ENCODE data around the gene CIDEB. TPM values are rescaled to one million over a fixed set of nuclear protein-coding genes. Genes with fewer than 3 reads are reported as not detected.
"Not testable (repeated sequence)": the region's sequence is repeated elsewhere in the genome, so short reads cannot be mapped to it uniquely, and the experiment has no call there.

Gene CIDEB, protein sequence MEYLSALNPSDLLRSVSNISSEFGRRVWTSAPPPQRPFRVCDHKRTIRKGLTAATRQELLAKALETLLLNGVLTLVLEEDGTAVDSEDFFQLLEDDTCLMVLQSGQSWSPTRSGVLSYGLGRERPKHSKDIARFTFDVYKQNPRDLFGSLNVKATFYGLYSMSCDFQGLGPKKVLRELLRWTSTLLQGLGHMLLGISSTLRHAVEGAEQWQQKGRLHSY
- 17.3 TPM for total RNA-seq

DNA sequence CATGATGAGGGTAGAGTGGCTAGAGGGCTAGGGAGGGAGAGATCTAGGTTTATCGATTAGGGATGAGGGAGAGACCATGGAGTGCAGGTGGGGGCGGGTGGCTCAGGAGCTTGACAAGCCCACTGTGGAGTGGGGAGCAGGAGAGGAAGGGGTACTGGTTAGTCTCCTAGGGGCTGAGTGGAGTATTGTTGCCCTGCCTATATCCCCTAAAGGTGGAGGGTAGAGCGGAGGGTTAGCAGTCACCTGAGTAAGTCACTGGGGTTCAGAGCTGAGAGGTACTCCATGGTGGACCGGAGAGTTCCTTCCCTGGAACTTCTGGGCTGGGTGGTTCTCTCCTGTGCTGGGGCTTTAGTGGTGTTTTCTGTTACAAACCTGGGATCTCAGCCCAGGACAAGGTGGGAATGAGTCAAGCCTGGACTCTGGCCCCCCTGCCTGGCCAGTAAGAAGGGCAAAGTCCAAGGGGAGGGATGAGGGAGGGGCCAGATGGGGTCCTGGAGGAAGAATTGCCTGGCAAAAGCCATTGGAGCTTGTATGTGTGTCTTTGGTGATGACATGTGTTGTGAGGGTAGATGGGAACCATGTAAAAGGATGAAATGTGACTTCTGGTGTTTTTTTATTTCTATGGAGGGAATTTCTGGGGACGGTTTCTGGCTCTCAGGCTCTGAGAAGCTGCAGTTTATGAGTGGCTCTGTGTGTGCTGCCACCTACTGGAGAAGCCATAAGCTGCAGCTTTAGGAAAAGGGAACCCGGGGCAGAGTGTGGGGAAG, at the start of gene CIDEB:
TSS of gene CIDEB (minus strand) at position 403 of the 767 bp plus-strand sequence. CDS start at position 284, 119 bp downstream.
- DNase-seq (ENCODE audit: low spot score) (peak; percentile 75), ATAC-seq (peak; percentile 51)
- intact Hi-C loops (cut with DNase I), result no loop called here

DNA sequence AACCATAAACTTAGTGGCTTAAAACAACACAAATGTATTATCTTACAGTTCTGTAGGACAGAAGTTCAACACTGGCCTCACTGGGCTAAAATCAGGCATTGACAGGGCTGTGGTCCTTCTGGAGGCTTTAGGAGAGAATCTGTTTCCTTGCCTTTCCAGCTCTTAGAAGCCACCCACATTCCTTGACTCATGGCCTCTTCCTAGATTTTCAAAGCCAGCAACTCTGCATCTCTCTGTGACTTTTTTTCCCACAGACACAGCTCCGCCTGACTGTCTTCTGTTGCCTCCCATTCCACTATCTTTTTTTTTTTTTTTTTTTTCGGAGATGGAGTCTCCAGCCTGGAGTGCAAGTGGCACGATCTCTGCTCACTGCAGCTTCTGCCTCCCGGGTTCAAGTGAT, 48.4 kb upstream of the CIDEB start:
- ATAC-seq (no peak), DNase-seq (ENCODE audit: low spot score) (no peak)
- intact Hi-C loops (cut with DNase I), result no loop called here

DNA sequence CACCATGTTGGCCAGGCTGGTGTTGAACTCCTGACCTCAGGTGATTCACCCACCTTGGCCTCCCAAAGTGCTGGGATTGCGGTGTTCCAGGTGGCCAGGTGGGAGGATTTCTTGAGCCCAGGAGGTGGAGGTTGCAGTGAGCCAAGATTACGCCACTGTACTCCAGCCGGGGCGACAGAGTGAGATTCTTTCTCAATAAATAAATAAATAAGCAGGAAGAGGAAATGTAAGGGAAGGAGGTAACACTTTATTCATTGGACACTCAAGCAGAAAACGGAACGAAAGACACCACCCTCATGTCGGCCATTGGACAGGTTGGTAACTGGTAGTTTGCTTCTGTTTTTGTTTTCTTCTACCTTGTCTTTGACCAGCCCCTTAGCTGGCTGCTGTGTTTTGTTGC, 47.2 kb upstream of the CIDEB start:
- no peak for ATAC-seq
- intact Hi-C loops (cut with DNase I), result no loop called here
- DNase-seq (ENCODE audit: low spot score), result no peak

DNA sequence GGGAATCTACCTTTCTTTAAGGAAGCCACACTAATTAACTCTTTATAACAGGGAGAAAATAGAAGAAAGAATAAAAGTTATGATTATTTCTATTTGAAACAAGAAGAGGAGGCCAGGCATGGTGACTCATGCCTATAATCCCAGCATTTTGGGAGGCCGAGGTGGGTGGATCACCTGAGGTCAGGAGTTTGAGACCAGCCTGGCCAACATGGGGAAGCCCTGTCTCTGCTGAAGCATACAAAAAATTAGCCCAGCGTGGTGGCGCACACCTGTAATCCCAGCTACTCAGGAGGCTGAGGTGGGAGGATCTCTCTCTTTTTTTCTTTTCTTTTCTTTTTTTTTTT, 46.7 kb upstream of the CIDEB start:
- DNase-seq (ENCODE audit: low spot score); intact Hi-C loops (cut with DNase I); ATAC-seq: not testable (repeated sequence)

DNA sequence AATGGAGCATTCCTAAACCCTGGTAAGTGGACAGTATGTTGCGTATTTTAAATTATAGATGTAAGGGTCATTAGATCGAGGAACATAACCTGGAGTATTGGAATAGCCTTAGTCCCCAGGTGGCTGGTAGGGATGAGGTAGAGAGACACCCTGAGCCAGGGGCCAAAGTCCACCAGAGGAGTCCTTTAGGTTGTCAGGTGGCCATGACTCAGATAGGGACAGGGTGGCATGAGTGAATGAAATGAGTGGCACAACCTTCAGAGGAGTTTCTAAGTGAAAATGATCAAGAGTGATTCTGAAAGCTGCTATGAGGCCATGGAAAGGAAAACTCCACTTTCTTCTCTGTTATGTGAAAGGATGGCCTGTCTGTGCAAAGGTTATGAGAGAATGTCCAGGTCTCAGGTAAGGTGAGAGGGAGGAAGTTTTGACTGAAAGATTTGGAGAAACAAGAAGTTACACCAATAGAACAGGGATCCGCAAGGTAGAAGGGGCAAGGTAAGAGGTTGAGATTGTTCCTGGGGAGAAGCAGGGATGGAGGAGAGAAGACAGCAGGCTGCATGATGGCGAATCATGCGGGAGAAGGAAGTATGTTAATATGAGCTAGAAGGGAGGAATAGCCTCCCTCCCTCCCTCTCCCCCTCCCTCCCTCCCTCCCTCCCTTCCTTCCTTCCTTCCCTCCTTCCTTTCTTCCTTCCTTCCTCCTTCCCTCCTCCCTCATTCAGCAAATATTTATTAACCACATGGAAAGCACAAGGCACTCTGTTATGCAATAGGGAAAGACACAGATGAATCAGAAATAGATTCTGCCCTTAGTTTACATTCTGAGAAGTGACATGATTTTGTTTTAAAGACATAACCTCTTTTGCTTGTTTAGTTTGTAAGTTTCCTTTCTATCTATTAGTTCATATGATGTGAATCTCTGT, 46.0 kb upstream of the CIDEB start:
- DNase-seq (ENCODE audit: low spot score) (no peak), ATAC-seq (peak; percentile 76)
- intact Hi-C loops (cut with DNase I), result no loop called here

DNA sequence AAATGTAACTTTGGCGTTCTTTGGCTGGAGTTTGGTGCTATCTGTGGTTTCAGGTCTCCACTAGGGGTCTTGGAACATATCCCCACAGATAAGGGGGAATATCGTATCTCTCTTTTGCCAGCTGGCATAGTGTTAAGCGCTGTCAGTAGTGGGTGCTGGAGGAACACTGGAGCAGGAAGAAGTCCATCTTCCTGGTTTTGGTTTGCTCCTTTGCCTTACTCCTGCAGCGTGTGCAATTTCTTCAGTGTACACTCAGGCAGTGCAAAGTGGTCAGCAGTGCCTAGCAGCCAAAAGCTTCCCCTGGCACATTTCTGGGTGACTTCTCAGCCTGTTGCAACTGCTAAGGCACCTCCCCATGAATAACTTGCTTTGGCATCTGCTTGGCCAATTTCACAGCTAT, 43.7 kb upstream of the CIDEB start:
- DNase-seq (ENCODE audit: low spot score) (no peak), ATAC-seq (peak; percentile 54)
- intact Hi-C loops (cut with DNase I), result no loop called here

DNA sequence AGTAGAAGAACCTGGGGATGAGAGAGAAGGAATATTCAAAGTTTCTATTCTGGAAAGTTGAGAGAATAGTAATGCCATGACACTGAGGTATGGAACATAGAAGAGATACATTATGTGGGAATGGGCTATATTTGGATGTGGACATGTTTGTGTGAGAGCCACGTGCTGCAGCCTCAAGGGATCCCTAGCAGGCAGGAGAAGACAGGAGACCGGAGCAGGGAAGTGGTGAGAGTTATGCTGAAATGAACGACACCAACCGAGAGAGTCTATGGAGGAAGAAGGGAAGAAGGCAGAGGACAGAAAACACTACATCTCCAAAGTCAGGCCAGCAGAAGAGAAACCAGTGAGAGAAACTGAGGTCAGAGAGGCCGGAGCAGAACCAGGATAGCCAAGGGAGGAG, 42.0 kb upstream of the CIDEB start:
- ATAC-seq (no peak), DNase-seq (ENCODE audit: low spot score) (no peak)
- intact Hi-C loops (cut with DNase I), result no loop called here

DNA sequence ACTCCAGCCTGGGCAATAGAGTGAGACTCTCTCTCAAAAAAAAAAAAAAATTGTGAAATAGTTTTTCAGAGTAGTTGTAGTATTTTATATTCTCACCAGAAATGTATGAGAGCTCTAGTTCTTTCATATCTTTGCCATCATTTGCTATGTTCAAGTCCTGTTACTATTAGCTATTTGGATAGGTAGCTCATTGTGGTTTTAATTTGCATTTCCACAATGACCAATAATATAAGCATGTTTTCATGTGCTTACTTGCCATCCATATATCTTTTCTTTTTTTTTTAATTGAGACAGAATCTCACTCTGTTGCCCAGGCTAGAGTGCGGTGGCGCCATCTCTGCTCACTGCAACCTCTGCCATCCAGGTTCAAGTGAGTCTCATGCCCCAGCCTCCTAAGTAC, 40.4 kb upstream of the CIDEB start:
- ATAC-seq, result no peak
- intact Hi-C loops (cut with DNase I), result no loop called here
- DNase-seq (ENCODE audit: low spot score), result no peak

DNA sequence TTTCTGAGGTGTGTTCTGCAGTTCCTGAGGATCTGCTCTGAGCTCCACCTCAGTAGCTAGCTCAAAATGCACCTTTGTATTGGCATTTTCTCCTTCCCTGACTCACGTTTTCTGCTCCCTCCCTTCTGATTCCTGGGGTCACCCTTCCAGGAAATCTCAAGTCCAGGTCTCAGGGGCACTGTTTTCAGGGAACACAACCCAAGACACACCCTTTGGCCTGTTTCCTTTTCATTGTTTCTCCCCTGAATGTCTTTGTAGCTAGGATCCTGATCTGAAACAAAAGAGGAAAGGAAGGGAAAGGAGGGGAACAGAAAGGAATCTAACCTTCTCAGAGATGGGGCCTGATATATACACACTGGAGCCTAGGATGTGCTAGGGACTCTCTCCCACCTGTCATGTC, 39.4 kb upstream of the CIDEB start:
- DNase-seq (ENCODE audit: low spot score) (no peak), ATAC-seq (no peak)
- intact Hi-C loops (cut with DNase I), result no loop called here

DNA sequence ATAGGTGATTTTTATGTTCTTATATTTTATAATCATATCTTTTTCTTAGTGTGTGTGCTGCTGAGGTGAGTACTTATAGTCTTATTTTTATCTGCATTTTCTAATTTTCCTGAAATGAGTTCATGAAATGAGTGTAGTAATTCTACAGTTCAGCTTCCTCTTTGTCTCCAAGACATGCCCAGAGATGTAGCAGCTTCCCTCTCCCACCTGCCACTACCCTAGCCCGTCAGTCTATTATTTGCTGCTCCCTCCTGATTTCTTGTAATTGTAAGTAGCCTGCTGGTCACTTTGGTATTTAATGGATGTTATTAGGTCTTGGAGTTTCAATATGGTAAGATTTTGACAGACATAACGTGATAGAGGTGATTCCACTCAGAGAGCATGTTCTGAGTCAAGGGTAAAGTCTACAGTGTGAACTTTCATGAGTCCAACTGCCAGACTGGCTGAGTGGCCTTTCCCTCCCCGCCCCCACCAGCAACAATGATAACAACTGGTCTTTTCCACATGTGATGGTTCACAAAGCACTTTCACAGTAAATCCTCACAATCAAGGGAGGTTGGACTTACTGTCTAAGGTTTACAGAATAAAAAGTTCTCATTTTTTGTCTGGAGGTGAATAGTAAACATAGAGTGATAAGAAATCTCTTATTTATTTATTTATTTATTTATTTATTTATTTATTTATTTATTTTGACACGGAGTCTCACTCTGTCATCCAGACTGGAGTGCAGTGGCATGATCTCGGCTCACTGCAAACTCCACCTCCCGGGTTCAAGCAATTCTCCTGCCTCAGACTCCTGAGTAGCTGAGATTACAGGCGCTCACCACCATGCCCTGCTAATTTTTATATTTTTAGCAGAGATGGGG, 36.3 kb upstream of the CIDEB start:
- intact Hi-C loops (cut with DNase I), result no loop called here
- ATAC-seq, result no peak
- DNase-seq (ENCODE audit: low spot score), result no peak

DNA sequence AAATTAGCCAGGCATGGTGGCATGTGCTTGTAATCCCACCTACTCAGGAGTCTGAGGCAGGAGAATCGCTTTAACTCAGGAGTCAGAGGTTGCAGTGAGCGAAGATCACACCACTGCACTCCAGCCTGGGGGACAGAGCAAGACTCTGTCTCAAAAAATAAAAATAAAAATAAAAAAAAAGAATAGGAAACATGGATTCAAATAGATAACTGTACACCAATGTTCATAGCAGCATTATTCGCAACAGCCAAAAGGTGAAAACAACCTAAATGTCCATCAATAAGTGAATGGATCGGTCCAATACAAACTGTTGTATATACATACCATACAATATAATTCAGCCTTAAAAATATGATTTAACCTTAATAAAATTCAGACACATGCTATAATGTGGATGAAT, 35.1 kb upstream of the CIDEB start:
- DNase-seq (ENCODE audit: low spot score) (no peak), ATAC-seq (no peak)

DNA sequence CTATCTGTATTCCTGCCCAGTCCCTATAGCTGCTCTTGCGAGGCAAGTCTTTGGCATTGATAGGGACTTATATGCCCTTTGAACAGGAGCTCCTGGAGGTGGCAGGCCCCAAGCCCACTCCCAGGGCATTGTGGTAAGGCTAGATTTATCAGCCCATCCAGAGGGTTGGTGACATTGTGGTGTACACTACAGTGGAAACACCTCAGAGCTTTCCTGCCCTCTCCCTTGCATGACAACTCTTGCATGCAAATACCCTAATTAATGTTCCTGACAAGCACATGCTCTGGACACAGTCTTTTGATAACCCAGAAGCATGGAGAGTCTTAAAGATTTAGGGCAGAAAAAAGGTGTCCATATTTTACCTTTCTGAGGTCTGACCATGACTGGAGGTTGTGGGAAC, 32.8 kb upstream of the CIDEB start:
- ATAC-seq, result no peak
- intact Hi-C loops (cut with DNase I), result no loop called here

More for the DNA sequence above, 35.1 kb upstream of the CIDEB start:
- intact Hi-C loops (cut with DNase I), result no loop called here

DNA sequence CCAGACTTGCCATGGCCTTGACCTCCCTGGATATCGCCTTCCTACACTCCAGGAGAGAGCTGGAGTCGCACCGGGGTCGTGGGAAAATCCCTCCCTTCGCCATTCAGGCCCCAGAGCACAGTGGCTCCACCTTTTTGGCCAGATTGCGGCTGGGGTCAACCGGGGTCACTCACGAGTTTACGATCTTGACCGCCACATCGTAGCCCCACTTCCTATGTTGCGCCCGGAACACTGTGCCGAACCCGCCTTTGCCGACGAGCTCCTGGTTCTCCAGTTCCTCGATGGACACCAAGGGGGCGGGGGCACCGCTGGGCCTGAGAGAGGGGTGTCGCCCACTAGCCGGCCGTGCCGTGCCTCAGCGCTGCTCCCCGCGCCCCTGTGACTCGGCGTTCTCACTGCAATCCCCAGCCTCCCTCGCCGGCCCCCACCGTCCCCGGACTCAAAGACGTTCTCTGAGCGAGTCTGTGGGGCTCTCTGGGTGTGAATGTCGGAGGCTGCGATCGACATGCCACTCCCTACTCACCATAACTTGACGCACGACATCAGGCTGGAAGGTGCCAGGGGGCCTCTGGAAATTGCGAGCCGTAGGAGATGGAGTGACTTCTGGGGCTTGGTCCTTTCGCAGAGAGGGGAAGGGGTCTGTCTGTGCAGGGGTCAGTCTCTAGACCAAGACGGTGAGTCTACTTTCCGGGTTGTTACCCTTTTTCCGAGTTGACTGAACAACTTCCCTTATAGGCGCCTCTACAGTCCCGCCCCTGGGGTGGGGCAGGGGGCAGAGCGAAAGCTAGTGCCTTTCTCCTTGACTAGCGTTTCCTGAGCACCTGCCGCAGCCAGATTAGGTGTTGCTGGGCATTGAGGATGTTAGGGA, 31.7 kb upstream of the CIDEB start, which contains the start of gene RIPK3:
TSS of gene RIPK3 (minus strand) at position 708 of the 868 bp plus-strand sequence. CDS start at position 543, 165 bp downstream.
- intact Hi-C loops (cut with DNase I), result no loop called here
- peak; percentile 46 for ATAC-seq
- DNase-seq (ENCODE audit: low spot score), result no peak

More for the DNA sequence above, 32.8 kb upstream of the CIDEB start:
- no peak for DNase-seq (ENCODE audit: low spot score)

DNA sequence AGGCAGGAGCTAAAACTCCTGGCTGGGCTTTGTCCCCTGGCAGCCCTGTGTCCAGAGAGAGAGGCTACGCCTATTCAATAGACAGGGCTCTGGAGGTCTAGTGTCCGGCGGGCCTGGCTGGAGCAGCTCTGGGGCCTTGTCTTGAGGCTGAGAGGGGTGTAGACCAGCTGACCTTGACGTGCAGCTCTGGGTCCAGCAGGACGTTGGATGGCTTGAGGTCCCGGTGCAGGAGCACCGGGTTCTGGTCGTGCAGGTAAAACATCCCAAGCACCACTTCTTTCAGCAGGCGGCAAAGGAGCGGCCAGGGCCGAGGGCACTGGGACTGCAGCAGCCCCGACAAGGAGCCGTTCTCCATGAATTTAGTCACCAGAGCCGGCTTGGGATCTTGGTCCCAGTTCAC, 31.1 kb upstream of the CIDEB start:
- intact Hi-C loops (cut with DNase I), result no loop called here
- no peak for ATAC-seq
- DNase-seq (ENCODE audit: low spot score), result no peak

DNA sequence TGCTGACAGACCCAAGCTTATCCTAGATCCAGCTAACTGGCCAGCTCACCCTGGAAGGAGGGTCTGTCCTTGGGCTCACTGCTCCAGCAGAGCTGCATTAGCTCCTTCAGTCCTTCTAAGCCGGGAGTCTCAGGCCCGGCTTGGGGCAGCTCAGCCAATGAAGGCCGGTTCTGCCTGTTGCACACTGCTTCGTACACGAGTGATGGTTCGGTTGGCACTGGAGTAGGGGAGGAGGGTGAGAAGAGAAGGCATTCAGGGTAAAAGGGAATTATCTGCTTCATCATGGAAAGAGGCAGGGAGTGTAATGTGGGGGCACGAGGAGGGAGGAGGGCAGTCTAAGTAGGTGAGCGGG, 30.0 kb upstream of the CIDEB start:
- intact Hi-C loops (cut with DNase I), result no loop called here
- DNase-seq (ENCODE audit: low spot score) (no peak), ATAC-seq (no peak)

DNA sequence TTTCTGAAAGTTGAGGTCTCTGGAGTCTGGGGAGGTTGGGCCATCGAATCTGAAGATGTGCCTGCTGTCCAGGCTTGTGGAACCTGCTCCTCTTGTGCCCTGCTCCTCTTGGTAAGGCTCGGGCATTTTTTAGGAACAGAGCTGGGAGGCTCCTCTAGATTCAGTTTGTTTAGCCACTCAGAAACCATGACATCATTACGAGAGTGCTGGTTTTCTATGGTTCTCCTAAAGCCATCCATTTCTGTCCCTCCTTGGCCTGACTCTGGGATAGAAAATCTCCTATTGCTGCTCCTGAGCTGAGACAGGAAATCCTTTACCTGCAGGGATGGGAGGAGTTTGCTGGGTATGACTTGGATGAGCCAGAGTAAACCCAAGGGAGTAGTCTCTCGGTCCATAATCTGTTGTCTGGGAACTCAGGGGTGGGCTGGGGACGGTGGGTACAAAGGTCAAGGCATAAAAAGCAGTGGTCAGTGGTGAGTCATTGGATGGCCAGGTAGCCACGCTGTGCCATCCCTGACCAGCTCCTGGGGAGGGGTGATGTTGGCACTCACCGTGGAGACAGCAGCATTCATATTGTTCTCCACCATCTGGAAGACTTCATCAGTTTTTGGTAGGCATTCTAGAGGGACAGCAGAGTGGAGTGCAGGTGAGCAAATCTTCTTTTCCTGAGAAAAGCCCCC, 29.5 kb upstream of the CIDEB start:
- intact Hi-C loops (cut with DNase I), result no loop called here
- ATAC-seq (no peak), DNase-seq (ENCODE audit: low spot score) (no peak)

DNA sequence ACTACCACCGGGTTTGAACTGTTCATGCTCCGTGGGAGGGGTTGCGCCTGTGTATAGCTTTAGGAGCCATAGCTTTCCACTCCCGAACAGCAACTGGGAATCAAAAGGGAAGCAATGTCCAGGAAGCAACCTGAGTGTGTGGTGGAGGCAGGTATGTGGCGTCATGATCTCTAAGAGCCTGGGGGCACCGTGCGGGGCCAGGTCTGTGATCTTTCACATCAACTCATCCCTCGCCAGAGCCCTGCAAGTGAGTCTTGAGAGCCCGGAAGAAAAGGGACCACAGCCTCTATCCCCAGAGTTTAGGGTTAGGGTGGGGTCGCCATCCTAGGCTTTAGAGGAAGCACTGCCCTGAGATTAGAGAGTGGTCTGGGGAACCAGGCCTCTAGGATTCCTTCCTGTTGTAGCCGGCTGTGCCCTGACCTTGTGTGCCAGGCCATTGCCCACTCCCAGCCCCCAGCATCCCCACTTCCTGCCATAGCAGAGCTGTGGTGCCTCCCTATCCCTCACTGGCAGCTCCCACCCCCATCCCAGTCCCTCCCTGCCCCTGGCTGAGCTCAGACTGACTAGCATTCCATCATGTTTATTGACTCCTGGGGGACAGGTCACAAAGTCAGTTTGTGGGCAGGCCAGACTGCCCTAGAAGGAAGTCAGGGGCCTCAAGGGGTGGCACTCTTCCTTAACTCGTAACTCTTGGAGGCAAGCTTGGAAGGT, 27.8 kb upstream of the CIDEB start:
- DNase-seq (ENCODE audit: low spot score), result no peak
- ATAC-seq, result no peak
- intact Hi-C loops (cut with DNase I), result no loop called here
